Upper lobe of right lung (tissue), 1 donor: ENCODE data around the gene IGFBP2. TPM values are rescaled to one million over a fixed set of nuclear protein-coding genes. Genes with fewer than 3 reads are reported as not detected.

Experiments
- ATAC-seq: fragments of 200-7000 bp; cut with Tn5 transposase; one replicate; pipeline ENCODE4 v1.9.1; 2020; ENCODE audit warnings: mild to moderate bottlenecking, moderate library complexity
- DNase-seq: peaks from one replicate; pipeline ENCODE4 v3.0.0-alpha.2; 2020
- H3K27ac ChIP-seq: fragments of 200-600 bp; one replicate; pipeline ENCODE4 v1.8.0; 2022
- H3K27me3 ChIP-seq: fragments of 200-600 bp; one replicate; pipeline ENCODE4 v1.8.0; 2022; ENCODE audit warnings: mild to moderate bottlenecking
- H3K36me3 ChIP-seq: fragments of 200-600 bp; one replicate; pipeline ENCODE4 v1.8.0; 2022
- H3K4me1 ChIP-seq: fragments of 200-600 bp; one replicate; pipeline ENCODE4 v1.8.0; 2022
- H3K4me3 ChIP-seq: fragments of 200-600 bp; one replicate; pipeline ENCODE4 v1.8.0; 2022; ENCODE audit warnings: mild to moderate bottlenecking
- H3K9me3 ChIP-seq: fragments of 200-600 bp; one replicate; pipeline ENCODE4 v1.8.0; 2022
- intact Hi-C: fragments of 100-400 bp; cut with DNase I; formaldehyde crosslinking; loops from one replicate; pipeline ENCODE4 v1.11.0; 2022
- total RNA-seq: library from RNA; stranded (reverse); fragmentation: NEBNext Ultra II Directional; extraction: Animal tissue kit (Norgen Biotek cat#: 25700); gene quantifications from one replicate; pipeline ENCODE4 v1.2.1, GENCODE V29; 2021
- TF ChIP-seq, protein P1 (sequence below): fragments of 200-600 bp; IDR thresholded peaks from one replicate; pipeline ENCODE4 v1.8.0; 2022; ENCODE audit warnings: antibody characterized with exemption
- donor health status: DM: no; HTN: yes; CAD: no; lungs with severe emphysema.

The IGFBP2 gene
- total RNA-seq, 1 donor from 2014 or later, result 46.1 TPM

DNA sequence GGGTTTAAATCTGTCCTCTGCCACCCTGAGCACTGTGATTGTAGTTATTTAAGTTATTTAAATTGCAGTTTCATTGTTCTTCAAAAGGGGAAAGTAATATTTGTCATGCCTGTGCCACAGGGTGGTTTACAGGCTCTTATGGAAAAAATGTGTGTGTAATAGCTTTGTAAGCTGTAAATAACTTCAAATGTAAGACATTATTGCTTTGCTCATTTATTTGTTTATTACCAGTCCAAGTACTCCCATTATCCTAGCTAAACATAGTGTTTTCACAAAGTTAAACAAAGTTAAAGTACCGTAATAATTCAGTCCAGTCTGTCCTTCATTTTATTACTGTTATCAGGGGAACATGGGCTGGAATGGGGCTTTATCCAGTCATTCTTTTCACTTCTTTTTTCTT, 43.4 kb upstream of the IGFBP2 start:
- no peaks in the 10 kb centered on the region for H3K9me3 ChIP-seq
- intact Hi-C loops, result no loop called here
- no peak overlapping the region for H3K4me3 ChIP-seq
- DNase-seq (no peak), ATAC-seq (no peak)
- H3K4me1 ChIP-seq, result peaks cover 10% of the 10 kb centered on the region
- no peaks in the 10 kb centered on the region for H3K27me3 ChIP-seq
- no peaks in the 10 kb centered on the region for H3K36me3 ChIP-seq
- TF ChIP-seq, protein P1, sequence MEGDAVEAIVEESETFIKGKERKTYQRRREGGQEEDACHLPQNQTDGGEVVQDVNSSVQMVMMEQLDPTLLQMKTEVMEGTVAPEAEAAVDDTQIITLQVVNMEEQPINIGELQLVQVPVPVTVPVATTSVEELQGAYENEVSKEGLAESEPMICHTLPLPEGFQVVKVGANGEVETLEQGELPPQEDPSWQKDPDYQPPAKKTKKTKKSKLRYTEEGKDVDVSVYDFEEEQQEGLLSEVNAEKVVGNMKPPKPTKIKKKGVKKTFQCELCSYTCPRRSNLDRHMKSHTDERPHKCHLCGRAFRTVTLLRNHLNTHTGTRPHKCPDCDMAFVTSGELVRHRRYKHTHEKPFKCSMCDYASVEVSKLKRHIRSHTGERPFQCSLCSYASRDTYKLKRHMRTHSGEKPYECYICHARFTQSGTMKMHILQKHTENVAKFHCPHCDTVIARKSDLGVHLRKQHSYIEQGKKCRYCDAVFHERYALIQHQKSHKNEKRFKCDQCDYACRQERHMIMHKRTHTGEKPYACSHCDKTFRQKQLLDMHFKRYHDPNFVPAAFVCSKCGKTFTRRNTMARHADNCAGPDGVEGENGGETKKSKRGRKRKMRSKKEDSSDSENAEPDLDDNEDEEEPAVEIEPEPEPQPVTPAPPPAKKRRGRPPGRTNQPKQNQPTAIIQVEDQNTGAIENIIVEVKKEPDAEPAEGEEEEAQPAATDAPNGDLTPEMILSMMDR, result no peak
- H3K27ac ChIP-seq, result no peak overlapping the region

DNA sequence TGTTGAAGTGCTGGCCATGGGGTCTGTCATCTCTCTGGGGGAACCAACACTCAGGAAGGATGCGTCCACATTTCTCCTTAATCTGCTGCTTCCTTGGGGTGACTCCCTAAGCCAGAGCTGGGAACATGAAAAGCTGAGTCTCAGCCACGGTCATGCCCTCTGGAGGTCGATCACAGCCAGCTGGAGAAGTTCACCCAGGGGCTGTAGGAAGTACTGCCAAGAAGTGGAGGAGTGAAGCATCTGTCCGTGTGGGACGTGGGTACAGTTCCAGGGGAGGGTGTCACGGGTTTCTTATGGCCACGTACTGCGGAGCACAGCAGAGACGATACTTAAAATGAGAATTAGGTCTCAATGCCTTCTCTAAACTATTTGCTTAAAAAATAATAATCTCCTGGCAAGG, 42.4 kb upstream of the IGFBP2 start:
- Histone ChIP-seq H3K27ac (no peak overlapping the region), H3K4me1 (peaks cover 13% of the 10 kb centered on the region), H3K4me3 (no peak overlapping the region), H3K36me3 (no peaks in the 10 kb centered on the region), H3K27me3 (no peaks in the 10 kb centered on the region), H3K9me3 (no peaks in the 10 kb centered on the region)
- intact Hi-C loops, result no loop called here
- TF ChIP-seq, protein P1, result no peak
- ATAC-seq, result peak; percentile 58
- DNase-seq, result no peak

DNA sequence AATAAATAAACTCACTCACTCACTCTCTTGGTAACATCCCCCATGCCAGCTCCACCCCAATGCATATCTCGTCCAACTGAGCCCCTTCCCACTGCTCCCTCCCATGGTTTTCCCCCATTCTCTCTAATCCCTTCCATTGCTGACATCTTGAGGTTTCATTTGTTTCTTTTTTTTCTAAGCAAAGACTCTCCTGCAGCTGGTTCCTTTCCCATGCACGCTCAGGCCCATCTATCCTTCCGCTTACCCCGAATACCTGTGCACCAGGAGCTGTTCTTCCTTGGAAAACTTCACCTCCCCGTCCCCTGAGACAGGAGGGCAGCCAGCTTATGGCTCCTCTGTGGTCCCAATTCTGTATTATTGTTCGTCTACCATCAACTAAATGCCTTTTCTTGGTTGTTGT, 41.7 kb upstream of the IGFBP2 start:
- DNase-seq, result no peak
- TF ChIP-seq, protein P1, result no peak

DNA sequence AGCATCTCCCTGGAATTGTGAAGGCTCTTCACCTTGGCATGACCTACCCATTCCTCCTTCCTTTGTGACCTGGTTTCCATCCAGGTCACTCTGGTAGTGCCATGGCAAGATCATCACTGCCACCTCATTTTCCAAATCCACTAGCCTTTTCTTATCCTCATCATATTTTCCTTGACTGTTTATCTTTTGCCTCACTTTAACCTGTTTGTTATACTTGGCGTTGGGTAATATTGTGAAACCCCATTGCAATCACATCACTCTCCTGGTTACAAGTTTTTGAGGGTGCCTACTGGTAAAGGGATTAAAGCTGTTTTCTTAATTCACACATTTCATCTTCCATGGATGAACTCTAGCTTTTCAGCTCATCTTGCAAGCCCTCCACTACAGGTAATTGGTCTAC, 39.1 kb upstream of the IGFBP2 start:
- DNase-seq, result no peak
- H3K27ac ChIP-seq, result no peak overlapping the region
- ATAC-seq, result no peak
- TF ChIP-seq, protein P1, result no peak
- H3K4me1 ChIP-seq, result peaks cover 30% of the 10 kb centered on the region
- intact Hi-C loops, result no loop called here
- H3K9me3 ChIP-seq, result no peaks in the 10 kb centered on the region
- H3K4me3 ChIP-seq, result no peak overlapping the region
- no peaks in the 10 kb centered on the region for H3K27me3 ChIP-seq
- H3K36me3 ChIP-seq, result no peaks in the 10 kb centered on the region

More for the DNA sequence above, 41.7 kb upstream of the IGFBP2 start:
- peaks cover 17% of the 10 kb centered on the region for H3K4me1 ChIP-seq
- H3K9me3 ChIP-seq, result no peaks in the 10 kb centered on the region
- H3K27ac ChIP-seq, result no peak overlapping the region
- no peaks in the 10 kb centered on the region for H3K27me3 ChIP-seq
- no peaks in the 10 kb centered on the region for H3K36me3 ChIP-seq
- intact Hi-C loops, result no loop called here
- no peak for ATAC-seq
- H3K4me3 ChIP-seq, result no peak overlapping the region

DNA sequence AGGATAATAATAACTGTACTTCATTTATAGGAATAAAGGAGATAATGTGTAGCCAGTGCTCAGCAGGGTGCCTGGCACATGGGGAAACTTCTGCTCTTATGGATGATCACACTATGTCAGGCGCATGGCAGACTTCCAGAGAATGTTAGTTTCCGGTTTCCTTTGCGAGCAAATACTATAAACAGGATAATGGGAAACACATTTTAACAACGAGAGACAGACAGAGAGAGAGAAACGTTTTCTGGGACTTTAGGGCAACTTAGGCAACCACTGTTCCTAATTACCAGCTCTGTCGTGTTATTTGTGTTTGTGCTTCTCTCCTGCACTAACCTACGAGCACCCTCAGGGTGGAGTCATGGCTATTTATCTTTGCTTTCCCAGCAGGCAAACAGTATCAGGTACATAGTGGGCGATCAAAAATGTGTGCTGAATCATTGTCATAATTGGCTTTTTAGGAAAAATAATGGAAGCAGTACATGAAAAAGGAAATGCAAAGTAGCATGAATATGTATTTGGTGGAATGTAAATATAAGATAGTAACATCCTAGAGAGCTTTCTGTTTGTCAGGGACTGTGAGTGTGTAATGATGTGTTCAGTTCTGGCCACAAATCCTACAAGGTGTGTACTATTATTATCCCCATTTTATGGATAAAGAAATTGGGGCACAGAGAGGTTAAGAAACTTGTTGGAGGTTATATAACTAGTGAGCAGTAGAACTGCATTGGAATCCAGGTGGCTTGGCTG, 36.8 kb upstream of the IGFBP2 start:
- peaks cover 20% of the 10 kb centered on the region for H3K4me1 ChIP-seq
- TF ChIP-seq, protein P1, result no peak
- no peaks in the 10 kb centered on the region for H3K9me3 ChIP-seq
- intact Hi-C loops, result no loop called here
- no peak overlapping the region for H3K4me3 ChIP-seq
- ATAC-seq (no peak), DNase-seq (no peak)
- H3K36me3 ChIP-seq, result no peaks in the 10 kb centered on the region
- no peaks in the 10 kb centered on the region for H3K27me3 ChIP-seq
- H3K27ac ChIP-seq, result no peak overlapping the region
